Lower leg skin (tissue), 4 donors: ENCODE data around the gene TCN2. TPM values are rescaled to one million over a fixed set of nuclear protein-coding genes. Genes with fewer than 3 reads are reported as not detected.

Experiments
- DNase-seq, 2 donors: peaks; one replicate each; pipeline ENCODE4 v3.0.0-alpha.2; 2019; ENCODE audit warnings: low spot score in 2 of 2
- H3K4me3 ChIP-seq: fragments of 200-600 bp; sonication (generic); 2 replicates; pipeline ENCODE4 v1.5.1; 2017; ENCODE audit warnings: mild to moderate bottlenecking, low read depth; ENCODE audit not compliant: poor library complexity, severe bottlenecking
- POLR2A ChIP-seq, 2 donors: fragments of 450-650 bp; IDR thresholded peaks; one replicate each; pipeline ENCODE4 v1.6.1; 2016 to 2017; ENCODE audit warnings: antibody characterized with exemption in 2 of 2, mild to moderate bottlenecking in 1 of 2, moderate library complexity in 1 of 2
- WGBS, 2 donors: methylation state at CpG; one replicate each; pipeline ENCODE4 v1.1.5; 2018; 5-methylcytosine and 5-hydroxymethylcytosine counted together
- intact Hi-C: fragments of 100-400 bp; cut with DNase I; formaldehyde crosslinking; loops from one replicate; pipeline ENCODE4 v1.15.0; 2023; ENCODE audit warnings: low total_unique reads
- total RNA-seq, 4 donors: library from RNA; depleted of rRNA; stranded (reverse); fragments of >200 nt; gene quantifications; one replicate each; pipeline ENCODE4 v1.1.0, GENCODE V29; 2016
- TF ChIP-seq, protein P1 (sequence below), 3 donors: fragments of 450-650 bp; IDR thresholded peaks; one replicate each; pipeline ENCODE4 v1.5.1; 2016; ENCODE audit warnings: antibody characterized with exemption in 3 of 3, mild to moderate bottlenecking in 3 of 3, moderate library complexity in 2 of 3

Gene TCN2
- total RNA-seq, 4 donors from 2014 or later = 9.9 to 20.2 (median 14.8) TPM

DNA sequence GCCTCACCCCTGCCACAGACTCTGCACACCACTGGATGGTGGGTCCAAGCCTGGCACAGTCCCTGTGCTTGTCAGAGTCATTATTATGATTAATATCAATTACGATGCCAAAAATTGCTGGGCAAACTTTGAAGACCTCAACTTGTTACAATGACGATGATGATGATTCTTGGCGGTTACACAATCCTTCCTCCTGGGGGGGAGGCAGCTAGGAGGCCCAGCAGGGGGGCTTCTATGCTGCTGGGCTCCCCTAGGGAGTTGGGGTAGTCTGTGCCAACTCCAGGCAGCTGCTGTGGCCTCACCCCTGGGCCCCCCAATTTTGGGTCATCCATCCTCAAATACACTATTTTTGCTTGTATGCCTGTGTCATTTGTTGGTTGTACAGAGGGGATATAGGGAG lies 40.6 kb downstream of the TCN2 start:
- H3K4me3 ChIP-seq = no peak overlapping the region
- DNase-seq = no peak
- intact Hi-C loops = no loop called here
- 79 to 90% methylated on average over 3 of the region's 3 CpGs for WGBS, 2 donors
- TF ChIP-seq, protein P1, sequence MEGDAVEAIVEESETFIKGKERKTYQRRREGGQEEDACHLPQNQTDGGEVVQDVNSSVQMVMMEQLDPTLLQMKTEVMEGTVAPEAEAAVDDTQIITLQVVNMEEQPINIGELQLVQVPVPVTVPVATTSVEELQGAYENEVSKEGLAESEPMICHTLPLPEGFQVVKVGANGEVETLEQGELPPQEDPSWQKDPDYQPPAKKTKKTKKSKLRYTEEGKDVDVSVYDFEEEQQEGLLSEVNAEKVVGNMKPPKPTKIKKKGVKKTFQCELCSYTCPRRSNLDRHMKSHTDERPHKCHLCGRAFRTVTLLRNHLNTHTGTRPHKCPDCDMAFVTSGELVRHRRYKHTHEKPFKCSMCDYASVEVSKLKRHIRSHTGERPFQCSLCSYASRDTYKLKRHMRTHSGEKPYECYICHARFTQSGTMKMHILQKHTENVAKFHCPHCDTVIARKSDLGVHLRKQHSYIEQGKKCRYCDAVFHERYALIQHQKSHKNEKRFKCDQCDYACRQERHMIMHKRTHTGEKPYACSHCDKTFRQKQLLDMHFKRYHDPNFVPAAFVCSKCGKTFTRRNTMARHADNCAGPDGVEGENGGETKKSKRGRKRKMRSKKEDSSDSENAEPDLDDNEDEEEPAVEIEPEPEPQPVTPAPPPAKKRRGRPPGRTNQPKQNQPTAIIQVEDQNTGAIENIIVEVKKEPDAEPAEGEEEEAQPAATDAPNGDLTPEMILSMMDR (IDR thresholded peaks at IDR 0.05) = no peak
- TF ChIP-seq POLR2A (IDR thresholded peaks at IDR 0.05) = no peak

DNA sequence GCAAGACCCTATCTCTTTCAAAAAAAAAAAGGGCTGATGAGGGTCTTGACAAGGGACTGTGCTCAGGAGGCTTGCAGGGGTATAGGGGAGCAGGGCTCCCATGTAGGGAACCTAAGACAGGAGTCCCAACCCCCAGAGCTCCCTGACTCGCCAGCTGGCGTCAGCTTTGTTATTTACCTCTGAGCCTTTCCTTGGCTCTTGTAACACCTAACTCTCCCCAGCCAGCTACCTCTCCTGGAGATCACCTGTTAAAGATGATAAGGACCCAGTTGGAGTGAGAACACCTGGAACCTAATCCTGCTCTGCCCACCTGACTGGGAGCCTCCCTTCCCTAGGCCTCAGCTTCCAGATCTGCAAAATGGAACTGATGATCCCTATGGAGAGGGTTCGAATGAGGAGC lies 41.9 kb downstream of the TCN2 start:
- intact Hi-C loops = no loop called here
- no peak for DNase-seq
- TF ChIP-seq, protein P1 (IDR thresholded peaks at IDR 0.05) = no peak
- WGBS, 2 donors = 84 to 88% methylated on average over 3 of the region's 3 CpGs
- H3K4me3 ChIP-seq = no peak overlapping the region

GRCh38 chr22:30649430-30650007 lies 42.5 kb downstream of the TCN2 start:
- TF ChIP-seq, protein P1 (IDR thresholded peaks at IDR 0.05) = no peak
- no peak for TF ChIP-seq POLR2A (IDR thresholded peaks at IDR 0.05)
- peak; percentile 43 to 89 for DNase-seq
- intact Hi-C loops = no loop called here
- H3K4me3 ChIP-seq = no peak overlapping the region
- WGBS, 2 donors = 13 to 28% methylated on average over 5 to 7 of the region's 7 CpGs

GRCh38 chr22:30650508-30651116 lies 43.6 kb downstream of the TCN2 start:
- DNase-seq = no peak
- WGBS, 2 donors = 55 to 66% methylated on average over 5 of the region's 5 CpGs
- intact Hi-C loops = no loop called here

DNA sequence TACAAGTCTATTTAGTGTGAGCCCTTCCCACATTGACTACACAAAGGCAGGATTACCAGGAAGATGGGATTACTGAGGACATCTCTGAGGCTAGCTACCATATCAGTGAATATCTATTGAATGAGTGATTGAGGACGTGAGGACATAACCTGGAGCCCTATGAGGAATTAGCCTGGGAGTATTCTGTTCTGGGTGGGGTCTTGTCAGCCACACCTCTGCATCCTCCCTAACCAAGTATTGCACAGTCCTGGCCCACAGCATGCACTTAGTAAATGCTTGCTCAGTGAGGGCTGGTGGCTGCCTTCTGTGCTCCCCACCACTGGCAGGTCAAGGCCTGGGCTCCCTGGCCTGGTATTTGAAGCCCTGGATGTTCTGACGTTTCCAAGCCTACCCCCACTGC lies 45.9 kb downstream of the TCN2 start:
- DNase-seq = no peak
- TF ChIP-seq POLR2A (IDR thresholded peaks at IDR 0.05) = no peak
- TF ChIP-seq, protein P1 (IDR thresholded peaks at IDR 0.05) = no peak
- WGBS, 2 donors = 79 to 82% methylated on average over 2 of the region's 2 CpGs
- H3K4me3 ChIP-seq = no peak overlapping the region
- intact Hi-C loops = no loop called here

More at GRCh38 chr22:30650508-30651116, 43.6 kb downstream of the TCN2 start:
- H3K4me3 ChIP-seq = no peak overlapping the region
- TF ChIP-seq, protein P1 (IDR thresholded peaks at IDR 0.05) = no peak
- no peak for TF ChIP-seq POLR2A (IDR thresholded peaks at IDR 0.05)

DNA sequence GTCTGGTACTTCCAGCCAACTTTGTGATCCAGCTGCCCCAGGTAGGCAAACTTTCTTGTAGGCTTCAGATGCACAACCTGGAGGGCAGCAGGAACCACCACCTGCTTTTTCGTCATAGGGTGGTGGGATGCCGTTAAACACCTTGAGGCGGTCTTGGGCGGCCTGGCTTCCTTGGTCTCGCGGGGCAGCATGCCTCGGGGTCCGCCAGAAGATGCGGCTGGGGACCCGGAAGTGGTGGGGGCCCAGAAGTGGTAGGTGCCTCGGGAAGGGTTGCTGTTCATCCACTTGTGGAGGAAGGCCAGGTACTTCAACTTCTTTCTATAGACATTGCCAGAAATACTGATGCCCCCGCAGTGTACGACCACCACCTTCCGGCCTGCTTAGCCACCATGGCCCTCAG lies 47.4 kb downstream of the TCN2 start:
- intact Hi-C loops = no loop called here
- no peak for DNase-seq
- WGBS, 2 donors = 97 to 98% methylated on average over 14 of the region's 14 CpGs
- H3K4me3 ChIP-seq = no peak overlapping the region
- no peak for TF ChIP-seq POLR2A (IDR thresholded peaks at IDR 0.05)
- TF ChIP-seq, protein P1 (IDR thresholded peaks at IDR 0.05) = no peak
